OCI-LY1 (cell line): ENCODE measurements around the gene SLC6A19.

ENCODE experiments used
- H2AFZ ChIP-seq: fragments of 200-600 bp; sonication (generic), shearing (Covaris generic); 2 replicates; pipeline ENCODE4 v1.6.0; 2014; ENCODE audit warnings: antibody characterized with exemption, mild to moderate bottlenecking, low read length
- H3F3A ChIP-seq: fragments of 200-600 bp; sonication (generic), shearing (Covaris generic); 2 replicates; pipeline ENCODE4 v1.6.0; 2014; ENCODE audit warnings: mild to moderate bottlenecking, antibody characterized with exemption, low read length, moderate library complexity; ENCODE audit not compliant: insufficient read depth
- H3K27ac ChIP-seq: fragments of 200-600 bp; sonication (generic); 2 replicates; pipeline ENCODE4 v1.5.1; 2014; ENCODE audit warnings: low read length, mixed run types, mild to moderate bottlenecking, low read depth; ENCODE audit not compliant: poor library complexity, severe bottlenecking
- H3K27me3 ChIP-seq: fragments of 200-600 bp; sonication (generic); 2 replicates; pipeline ENCODE4 v1.6.0; 2014; ENCODE audit warnings: antibody characterized with exemption, mild to moderate bottlenecking, low read length, moderate library complexity; ENCODE audit not compliant: insufficient read depth
- H3K36me3 ChIP-seq: fragments of 200-600 bp; sonication (generic); 2 replicates; pipeline ENCODE4 v1.6.1; 2014; ENCODE audit warnings: mild to moderate bottlenecking, antibody characterized with exemption, low read length, moderate library complexity, mixed read lengths; ENCODE audit not compliant: insufficient read depth
- H3K4me1 ChIP-seq: fragments of 200-600 bp; sonication (generic); 2 replicates; pipeline ENCODE4 v1.5.1; 2014; ENCODE audit warnings: mild to moderate bottlenecking, low read length, moderate library complexity; ENCODE audit not compliant: insufficient read depth, severe bottlenecking
- H3K4me2 ChIP-seq: fragments of 200-600 bp; sonication (generic), shearing (Covaris generic); 2 replicates; pipeline ENCODE4 v1.6.1; 2014; ENCODE audit warnings: low read length
- H3K4me3 ChIP-seq: fragments of 200-600 bp; sonication (generic); 2 replicates; pipeline ENCODE4 v1.5.1; 2014; ENCODE audit warnings: low read length, low read depth, mild to moderate bottlenecking, mixed read lengths; ENCODE audit not compliant: poor library complexity, severe bottlenecking
- H3K79me2 ChIP-seq: fragments of 200-600 bp; shearing (Covaris generic); 2 replicates; pipeline ENCODE4 v1.6.1; 2016; ENCODE audit warnings: mixed run types, low read length, mixed read lengths; ENCODE audit not compliant: insufficient read depth
- H3K9ac ChIP-seq: fragments of 200-600 bp; sonication (generic), shearing (Covaris generic); 2 replicates; pipeline ENCODE4 v1.6.1; 2014; ENCODE audit warnings: mild to moderate bottlenecking, low read length, mixed read lengths
- H3K9me2 ChIP-seq: fragments of 200-600 bp; sonication (generic), shearing (Covaris generic); 2 replicates; pipeline ENCODE4 v1.6.1; 2014; ENCODE audit warnings: low read depth, mild to moderate bottlenecking, low read length, mixed read lengths
- H3K9me3 ChIP-seq: fragments of 200-600 bp; shearing (Covaris generic); 2 replicates; pipeline ENCODE4 v1.6.1; 2014; ENCODE audit warnings: low read length, mixed read lengths
- H4K20me1 ChIP-seq: fragments of 200-600 bp; sonication (generic), shearing (Covaris generic); 2 replicates; pipeline ENCODE4 v1.6.0; 2016; ENCODE audit warnings: mild to moderate bottlenecking, low read length; ENCODE audit not compliant: insufficient read depth
- EZH2 ChIP-seq: fragments of 200-600 bp; sonication (generic), shearing (Covaris generic); IDR thresholded peaks from 2 replicates; pipeline ENCODE4 v1.8.0; 2017; ENCODE audit warnings: borderline replicate concordance, mixed run types, mild to moderate bottlenecking, antibody characterized with exemption, low read length, moderate library complexity, mixed read lengths
- TF ChIP-seq, protein P1 (sequence below): fragments of 200-600 bp; sonication (generic), shearing (Covaris generic); IDR thresholded peaks from 2 replicates; pipeline ENCODE4 v1.5.1; 2017; ENCODE audit warnings: mild to moderate bottlenecking, antibody characterized with exemption, low read length, moderate library complexity, mixed read lengths

The SLC6A19 gene

DNA sequence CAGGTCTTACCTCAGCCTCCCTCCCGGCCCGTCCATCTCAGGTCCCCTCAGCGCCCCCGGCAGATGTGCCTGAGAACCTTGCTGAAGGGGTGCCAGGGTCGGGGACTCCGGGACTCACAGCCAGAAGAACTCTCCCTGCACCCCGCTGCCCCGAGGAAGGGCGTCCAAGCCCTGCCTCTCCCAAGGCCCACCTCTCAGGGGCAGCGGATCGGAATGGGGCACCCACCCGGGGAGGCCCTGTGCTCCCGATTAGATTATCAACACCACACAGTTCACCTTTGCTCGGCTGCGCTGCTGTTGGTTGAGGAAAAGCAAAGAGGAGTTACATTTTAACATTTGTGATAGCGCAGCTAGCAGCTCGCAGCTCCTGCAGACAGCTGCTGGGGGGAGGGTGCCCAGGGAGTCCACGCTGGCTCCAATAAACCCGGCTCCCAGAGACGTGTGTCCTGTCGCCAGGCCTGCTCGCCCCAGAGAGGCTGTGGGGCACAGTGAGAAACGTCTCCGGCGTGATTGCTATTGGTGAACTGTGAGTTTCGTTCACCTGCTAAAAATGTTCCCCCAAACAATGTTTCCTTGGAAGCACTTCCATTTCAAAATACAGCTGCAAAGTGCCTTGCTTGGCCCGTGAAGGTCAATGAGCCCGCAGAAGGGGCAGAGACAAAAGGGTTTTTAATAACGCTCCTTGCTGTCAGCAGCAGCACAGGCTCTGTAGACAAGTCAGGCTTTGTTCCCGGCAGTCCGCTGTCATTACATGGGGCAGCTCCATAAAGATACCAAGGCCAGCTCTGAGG is 18.6 kb upstream of the SLC6A19 start:
- peaks cover 3% of the 10 kb centered on the region; the same call in 1 of the 2 replicates for H3K27me3 ChIP-seq
- no peak overlapping the region for H3K27ac ChIP-seq
- H4K20me1 ChIP-seq = no peaks in the 10 kb centered on the region
- no peak overlapping the region for H3K4me3 ChIP-seq
- no peak overlapping the region for H3K4me2 ChIP-seq
- no peaks in the 10 kb centered on the region for H3K4me1 ChIP-seq
- H2AFZ ChIP-seq = no peak overlapping the region
- H3K9me2 ChIP-seq = no peaks in the 10 kb centered on the region
- no peaks in the 10 kb centered on the region for H3K9me3 ChIP-seq
- TF ChIP-seq, protein P1, sequence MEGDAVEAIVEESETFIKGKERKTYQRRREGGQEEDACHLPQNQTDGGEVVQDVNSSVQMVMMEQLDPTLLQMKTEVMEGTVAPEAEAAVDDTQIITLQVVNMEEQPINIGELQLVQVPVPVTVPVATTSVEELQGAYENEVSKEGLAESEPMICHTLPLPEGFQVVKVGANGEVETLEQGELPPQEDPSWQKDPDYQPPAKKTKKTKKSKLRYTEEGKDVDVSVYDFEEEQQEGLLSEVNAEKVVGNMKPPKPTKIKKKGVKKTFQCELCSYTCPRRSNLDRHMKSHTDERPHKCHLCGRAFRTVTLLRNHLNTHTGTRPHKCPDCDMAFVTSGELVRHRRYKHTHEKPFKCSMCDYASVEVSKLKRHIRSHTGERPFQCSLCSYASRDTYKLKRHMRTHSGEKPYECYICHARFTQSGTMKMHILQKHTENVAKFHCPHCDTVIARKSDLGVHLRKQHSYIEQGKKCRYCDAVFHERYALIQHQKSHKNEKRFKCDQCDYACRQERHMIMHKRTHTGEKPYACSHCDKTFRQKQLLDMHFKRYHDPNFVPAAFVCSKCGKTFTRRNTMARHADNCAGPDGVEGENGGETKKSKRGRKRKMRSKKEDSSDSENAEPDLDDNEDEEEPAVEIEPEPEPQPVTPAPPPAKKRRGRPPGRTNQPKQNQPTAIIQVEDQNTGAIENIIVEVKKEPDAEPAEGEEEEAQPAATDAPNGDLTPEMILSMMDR = no peak
- no peak for TF ChIP-seq EZH2
- H3F3A ChIP-seq = no peaks in the 10 kb centered on the region
- no peaks in the 10 kb centered on the region for H3K79me2 ChIP-seq
- H3K36me3 ChIP-seq = no peaks in the 10 kb centered on the region
- H3K9ac ChIP-seq = no peak overlapping the region

DNA sequence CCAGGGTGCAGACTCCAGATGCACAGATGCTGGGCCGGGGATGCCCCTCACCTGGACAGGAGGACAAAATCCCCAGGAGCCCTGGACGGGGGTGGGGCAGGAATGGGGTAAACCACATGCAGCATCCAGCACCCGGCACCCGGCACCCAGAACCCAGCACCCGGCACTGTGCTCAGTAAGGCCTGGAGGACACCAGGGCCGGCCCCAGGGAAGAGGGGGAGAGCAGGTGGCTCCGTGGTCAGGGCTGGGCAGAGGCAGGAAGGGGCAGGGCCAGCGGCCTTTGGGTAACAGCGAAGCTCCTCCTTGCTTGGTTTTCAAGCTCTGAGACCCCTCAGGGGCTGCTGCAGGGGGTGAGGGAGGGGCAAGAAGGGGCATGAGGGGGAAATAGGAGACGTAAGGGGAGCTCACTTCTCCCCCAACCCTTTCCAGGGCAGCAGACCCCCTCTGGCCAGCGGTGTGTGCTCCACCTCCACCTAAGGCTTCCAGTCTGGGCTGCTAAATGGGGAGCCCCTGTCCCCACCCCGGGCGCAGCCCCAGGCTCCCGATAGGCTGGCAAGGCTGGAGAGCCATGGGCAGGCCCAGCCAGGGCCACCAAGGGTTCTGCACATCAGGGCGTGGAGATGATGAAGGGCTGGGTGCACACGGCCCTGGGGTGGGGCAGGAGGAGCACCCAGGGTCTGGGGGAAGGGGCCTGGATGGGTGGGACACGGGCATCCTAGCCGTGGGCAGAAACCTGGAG is 17.8 kb upstream of the SLC6A19 start:
- no peaks in the 10 kb centered on the region for H3K9me2 ChIP-seq
- H3K4me1 ChIP-seq = no peaks in the 10 kb centered on the region
- H3K27ac ChIP-seq = no peak overlapping the region
- H3K9me3 ChIP-seq = no peaks in the 10 kb centered on the region
- H3K9ac ChIP-seq = no peak overlapping the region
- H3F3A ChIP-seq = no peaks in the 10 kb centered on the region
- no peaks in the 10 kb centered on the region for H3K36me3 ChIP-seq
- H3K27me3 ChIP-seq = peaks cover 3% of the 10 kb centered on the region; the same call in 1 of the 2 replicates
- H2AFZ ChIP-seq = no peak overlapping the region
- H4K20me1 ChIP-seq = no peaks in the 10 kb centered on the region
- TF ChIP-seq, protein P1 = no peak
- TF ChIP-seq EZH2 = no peak
- H3K4me3 ChIP-seq = no peak overlapping the region
- no peak overlapping the region for H3K4me2 ChIP-seq
- no peaks in the 10 kb centered on the region for H3K79me2 ChIP-seq

DNA sequence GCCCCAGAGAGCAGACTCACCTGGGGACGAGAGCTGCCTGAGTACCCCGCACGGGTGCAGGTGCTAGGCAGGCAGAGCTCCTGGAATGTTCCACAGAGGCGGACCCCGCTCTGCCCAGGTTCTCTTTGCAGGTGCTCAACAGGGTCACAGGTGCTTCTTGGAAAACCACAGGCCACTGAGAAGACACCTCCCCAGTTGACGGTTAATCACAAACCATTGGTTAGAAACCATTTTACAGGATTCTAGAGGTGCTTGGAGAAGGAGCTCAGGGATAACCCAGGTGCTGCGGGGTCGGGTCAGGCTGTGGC is 17.3 kb upstream of the SLC6A19 start:
- Histone ChIP-seq H4K20me1 (no peaks in the 10 kb centered on the region), H3K9me2 (no peaks in the 10 kb centered on the region), H3K4me3 (no peak overlapping the region), H3K36me3 (no peaks in the 10 kb centered on the region), H3K9ac (no peak overlapping the region), H3K4me2 (no peak overlapping the region), H3K4me1 (no peaks in the 10 kb centered on the region), H3K79me2 (no peaks in the 10 kb centered on the region), H3F3A (no peaks in the 10 kb centered on the region), H3K9me3 (no peaks in the 10 kb centered on the region), H3K27me3 (peaks cover 3% of the 10 kb centered on the region; the same call in 1 of the 2 replicates), H3K27ac (no peak overlapping the region), H2AFZ (no peak overlapping the region)
- TF ChIP-seq, protein P1 = no peak
- TF ChIP-seq EZH2 = no peak
